Upper lobe of left lung (tissue), 4 donors: ENCODE results near the gene ABCC8.

Source experiments
- POLR2A ChIP-seq, 4 donors: fragments of 450-650 bp; IDR thresholded peaks; one replicate each; pipeline ENCODE4 v1.5.1; 2016 to 2017; ENCODE audit warnings: antibody characterized with exemption in 4 of 4, mild to moderate bottlenecking in 2 of 4
- POLR2AphosphoS5 ChIP-seq, 2 donors: sonication (generic); formaldehyde crosslinking; IDR thresholded peaks; one replicate each; pipeline ENCODE4 v1.5.1; 2017; ENCODE audit warnings: antibody characterized with exemption in 2 of 2
- TF ChIP-seq, protein P1 (sequence below), 6 experiments: fragments of 450-650 bp in 4 of 6; fragments of 200-600 bp in 2 of 6; sonication (generic) in 2 of 6; IDR thresholded peaks; one replicate each; pipeline ENCODE4 v1.5.1; 2016 to 2019; ENCODE audit warnings: antibody characterized with exemption in 6 of 6

DNA sequence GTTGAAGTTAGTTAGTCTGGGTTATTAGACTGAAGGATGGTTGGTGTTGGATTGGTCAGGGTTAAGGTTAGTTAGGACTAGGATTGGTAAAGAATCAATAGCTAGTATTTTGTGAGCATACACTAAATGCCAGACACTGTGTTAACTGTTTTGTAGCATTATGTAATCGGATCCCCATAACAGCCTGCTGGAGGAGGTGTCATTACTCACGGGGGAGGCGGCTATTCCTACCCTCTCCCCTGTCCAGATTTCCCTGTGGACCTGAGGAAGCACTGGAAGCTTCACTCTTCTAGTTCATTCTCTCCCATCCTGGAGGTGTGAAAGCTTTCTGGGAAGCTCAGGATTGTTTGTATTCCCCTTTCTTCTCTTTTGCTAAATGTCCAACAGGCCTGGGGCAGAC is 47.7 kb downstream of the ABCC8 start:
- TF ChIP-seq, protein P1, sequence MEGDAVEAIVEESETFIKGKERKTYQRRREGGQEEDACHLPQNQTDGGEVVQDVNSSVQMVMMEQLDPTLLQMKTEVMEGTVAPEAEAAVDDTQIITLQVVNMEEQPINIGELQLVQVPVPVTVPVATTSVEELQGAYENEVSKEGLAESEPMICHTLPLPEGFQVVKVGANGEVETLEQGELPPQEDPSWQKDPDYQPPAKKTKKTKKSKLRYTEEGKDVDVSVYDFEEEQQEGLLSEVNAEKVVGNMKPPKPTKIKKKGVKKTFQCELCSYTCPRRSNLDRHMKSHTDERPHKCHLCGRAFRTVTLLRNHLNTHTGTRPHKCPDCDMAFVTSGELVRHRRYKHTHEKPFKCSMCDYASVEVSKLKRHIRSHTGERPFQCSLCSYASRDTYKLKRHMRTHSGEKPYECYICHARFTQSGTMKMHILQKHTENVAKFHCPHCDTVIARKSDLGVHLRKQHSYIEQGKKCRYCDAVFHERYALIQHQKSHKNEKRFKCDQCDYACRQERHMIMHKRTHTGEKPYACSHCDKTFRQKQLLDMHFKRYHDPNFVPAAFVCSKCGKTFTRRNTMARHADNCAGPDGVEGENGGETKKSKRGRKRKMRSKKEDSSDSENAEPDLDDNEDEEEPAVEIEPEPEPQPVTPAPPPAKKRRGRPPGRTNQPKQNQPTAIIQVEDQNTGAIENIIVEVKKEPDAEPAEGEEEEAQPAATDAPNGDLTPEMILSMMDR (IDR thresholded peaks at IDR 0.05) = no peak
- TF ChIP-seq POLR2A (IDR thresholded peaks at IDR 0.05) = no peak
- TF ChIP-seq POLR2AphosphoS5 (IDR thresholded peaks at IDR 0.05) = no peak
